Measurements from ENCODE around the gene CCNC.
A peak's percentile ranks its signal among the peaks of the same experiment; 100 is the strongest.
"Not testable (repeated sequence)": the region's sequence is repeated elsewhere in the genome, so short reads cannot be mapped to it uniquely, and the experiment has no call there.

CCNC gene

DNA sequence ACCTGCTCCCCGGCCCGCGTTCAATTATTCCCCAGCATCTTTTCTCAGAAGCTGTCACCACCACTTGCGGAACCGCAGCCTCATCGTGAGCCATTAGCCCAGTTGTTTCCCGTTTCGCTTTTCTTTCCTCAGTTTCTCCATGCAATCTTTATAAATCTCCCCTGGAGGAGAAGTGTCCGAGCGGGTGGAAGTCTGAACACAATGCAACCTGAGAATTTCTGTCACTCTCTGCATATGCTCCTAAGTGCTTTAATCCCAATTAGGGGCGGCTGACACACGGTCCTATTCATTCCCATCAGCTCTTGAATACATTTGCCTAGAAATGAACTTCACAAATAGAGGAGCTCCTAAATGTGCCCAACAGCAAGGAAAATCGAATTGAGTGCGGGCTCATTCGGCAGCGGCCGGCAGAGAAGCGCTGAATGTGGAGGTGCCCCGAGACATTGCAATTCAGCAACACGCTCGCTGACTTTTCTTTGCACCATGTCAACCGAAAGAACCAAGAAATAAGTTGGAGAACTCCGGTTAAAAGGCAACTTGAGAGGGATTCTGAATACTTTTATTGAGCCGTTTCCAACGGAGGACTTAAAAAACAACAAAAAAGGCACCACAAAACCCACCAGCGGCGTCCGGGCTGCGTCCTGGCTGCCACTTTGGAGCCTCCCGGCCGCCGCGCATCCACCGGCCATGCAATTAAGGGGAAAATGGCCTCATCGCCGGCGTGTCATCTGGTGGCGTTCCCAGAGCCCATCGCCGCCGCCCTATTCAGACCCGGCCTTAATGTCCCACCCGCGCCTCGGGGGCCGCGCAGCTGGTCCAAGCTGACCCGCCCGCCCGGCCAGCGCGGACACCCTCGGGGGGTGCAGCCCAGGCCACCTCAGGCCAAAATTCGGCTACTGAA lies 34.3 kb upstream of the CCNC start:
- no peak for DNase-seq

DNA sequence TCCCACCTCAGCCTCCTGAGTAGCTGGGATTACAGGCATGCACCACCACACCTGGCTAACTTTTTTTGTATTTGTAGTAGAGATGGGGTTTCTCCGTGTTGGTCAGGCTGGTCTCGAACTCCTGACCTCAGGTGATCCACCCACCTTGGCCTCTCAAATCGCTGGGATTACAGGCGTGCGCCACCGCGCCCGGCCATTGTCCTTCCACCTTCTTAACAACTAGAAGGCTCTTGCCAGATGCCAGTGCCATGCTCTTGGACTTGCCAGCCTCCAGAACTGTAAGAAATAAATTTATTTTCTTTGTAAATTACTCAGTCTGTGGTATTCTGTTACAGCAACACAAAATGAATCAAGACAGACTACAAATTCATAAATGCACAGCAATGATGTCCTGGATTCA lies 26.2 kb upstream of the CCNC start:
- not testable (repeated sequence) for DNase-seq

DNA sequence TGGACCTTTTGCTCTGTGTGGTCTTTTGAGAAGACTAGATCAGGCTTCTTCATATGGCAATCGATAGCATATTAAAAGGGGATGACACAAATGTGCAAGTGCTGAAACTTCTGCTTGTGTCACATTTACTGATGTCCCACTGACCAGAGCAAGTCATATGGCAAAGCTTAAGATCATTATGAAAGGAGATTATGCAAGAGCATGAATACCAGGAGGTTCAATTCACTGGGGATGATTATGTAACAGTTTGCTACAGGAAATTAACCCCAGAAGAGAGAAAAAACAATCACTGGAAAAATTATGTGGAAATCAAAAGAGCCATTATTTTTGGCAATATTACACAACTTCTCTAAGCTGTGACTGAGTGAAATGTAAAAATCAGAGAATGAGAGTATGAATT lies 24.4 kb upstream of the CCNC start:
- DNase-seq = no peak

DNA sequence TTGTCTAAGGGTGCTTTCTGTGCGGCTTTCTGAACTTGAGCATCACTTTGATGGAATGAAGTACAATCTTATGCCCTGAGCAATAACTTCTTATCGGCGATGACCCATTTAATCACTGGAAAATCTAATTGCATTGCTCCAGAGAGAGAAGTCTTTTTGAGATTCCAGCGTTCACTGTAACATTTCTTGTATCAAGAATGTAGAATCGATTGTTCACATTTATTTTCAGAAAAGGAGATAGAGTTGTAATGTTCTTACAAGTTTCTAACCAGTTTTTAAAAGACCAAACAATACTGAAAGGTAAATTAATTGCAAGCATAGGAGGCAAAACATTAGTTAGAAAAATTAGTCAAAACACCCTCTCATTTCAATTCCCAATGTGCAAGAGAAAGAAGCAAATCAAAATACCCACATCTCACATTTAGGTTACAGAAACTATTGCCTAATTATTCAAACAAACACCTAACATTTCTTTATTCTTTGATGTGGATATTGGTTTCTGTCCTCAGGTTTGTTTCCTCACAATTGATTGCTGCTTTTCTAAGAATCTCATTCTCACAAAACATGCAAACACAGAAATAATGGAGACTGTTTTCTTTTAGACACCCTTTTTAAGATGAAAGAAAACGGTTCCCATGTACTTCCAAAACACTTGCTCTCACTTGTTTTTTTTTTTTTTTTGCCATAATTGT lies 23.4 kb upstream of the CCNC start:
- no peak for DNase-seq

DNA sequence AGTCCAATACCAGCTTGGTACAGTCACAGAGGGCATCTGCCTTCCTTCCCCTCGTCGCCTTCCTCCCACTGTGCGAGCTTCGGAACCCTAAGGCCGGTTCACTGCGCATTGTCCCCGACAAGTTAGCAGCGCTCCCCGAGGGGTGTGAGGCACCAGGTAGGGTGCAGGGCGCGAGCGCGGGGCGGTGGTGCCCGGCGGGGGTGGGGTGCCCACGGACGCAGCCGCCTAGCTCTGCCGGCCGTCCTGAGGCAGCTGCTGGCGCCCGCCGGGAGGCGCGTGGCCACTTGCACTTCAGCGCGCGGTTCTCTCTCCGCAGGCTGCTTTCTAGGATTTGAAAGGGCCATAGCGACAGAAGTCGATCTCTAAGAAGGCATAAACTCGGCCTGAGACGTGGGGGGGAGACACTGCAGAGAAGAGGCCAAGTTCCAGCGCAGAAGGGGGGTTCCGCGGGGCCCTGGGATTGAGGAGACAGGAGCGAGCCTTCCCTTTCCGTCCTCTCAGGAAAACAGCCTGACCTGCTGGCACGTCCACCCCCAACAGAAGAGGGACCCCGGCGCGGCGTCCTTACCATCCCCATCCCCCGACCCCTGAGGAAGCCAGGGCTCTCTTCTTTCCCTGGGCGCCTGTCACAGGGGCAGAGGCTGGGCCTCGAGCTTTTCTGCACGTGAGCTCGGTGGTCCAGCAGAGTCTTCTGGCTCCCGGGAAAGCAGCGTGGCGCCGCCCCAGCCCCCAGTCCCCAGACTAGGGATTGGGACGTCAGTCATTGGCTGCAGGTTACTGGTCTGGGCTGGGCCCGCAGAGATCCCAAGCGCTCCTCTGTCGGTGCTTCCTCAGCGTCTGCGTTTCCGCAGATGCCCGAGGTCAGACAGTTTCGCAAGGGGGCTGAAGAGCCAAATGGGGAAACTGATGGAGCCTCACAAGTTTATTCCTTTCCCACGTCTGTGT lies 22.5 kb upstream of the CCNC start:
- no peak for DNase-seq

DNA sequence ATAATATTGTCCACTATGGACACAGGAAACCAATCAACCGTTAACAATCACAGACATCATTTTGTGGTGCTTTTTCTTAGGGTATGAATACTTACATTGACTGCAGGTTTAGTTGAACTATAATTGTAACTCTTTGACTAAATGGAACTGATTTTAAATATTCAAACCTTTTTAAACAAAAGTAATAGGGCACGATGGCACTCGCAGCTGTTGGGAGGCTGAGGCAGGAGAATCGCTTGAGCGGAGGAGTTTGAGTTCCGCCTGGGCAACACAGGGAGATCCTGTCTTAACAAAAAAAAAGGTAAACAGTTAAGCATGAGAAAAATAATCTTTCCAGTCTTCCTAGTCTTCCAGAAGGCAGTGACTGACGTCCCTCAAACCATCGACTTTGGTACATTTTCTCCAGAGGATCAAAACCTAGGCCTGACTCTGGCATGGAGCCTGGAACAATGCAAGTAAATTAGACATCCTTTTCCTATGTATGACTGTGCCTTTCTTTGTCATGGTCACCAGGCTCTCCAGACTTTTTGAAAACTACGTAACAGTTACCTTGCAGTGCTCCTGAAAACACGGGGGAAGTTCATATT lies 21.5 kb upstream of the CCNC start:
- DNase-seq = no peak

DNA sequence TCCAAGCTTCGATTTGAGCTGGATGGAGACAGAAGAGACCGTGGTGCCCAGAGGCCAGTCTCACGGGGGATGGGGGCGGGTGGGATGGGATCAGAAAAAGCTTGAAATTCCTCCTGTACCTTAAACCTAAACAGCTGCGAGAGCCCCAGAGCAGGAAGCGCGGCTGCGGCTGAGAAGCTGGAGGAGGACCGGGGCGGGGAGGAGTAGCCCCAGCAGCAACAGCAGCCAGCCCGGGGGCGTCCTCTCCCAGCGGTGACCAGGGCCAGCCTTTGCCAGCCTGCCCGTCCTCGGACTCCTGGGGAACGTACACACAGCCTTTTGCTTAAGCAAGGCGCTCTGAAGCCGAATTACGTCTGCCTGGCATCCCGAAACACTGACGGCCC lies 20.8 kb upstream of the CCNC start:
- DNase-seq = no peak

DNA sequence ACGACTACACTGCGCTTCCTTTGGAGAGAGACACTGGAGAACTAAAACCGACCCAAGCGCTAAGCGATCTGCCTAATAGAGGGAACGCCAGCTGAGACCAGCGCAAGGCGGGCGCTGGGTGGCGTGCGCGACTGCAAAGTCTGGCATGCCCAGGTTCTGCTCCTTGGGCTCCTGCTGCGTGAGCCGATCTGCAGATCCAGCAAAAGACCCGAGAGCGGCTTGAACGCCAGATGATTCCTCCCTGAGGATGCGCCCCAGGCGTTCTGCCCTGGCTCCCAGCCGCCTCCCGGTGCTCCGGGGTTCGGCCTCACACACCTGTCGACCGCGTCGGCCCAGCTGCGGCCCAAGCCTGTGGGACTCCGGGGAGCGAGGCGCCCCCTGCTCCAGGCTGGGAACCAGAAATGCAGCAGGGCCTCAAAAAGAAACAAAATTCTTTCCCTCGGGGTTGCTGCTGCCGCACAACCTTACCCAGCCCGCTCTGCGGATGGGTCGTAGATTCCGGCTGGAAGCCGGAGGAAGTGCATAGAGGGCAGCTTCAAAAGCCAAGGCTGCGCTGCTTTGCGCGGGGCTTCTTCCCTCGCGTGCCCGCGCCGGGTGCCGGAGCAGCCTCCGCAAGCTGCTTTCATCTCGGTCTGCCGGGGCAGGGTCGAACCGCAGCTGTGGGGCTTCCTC lies 20.3 kb upstream of the CCNC start:
- DNase-seq = peak; percentile 86

DNA sequence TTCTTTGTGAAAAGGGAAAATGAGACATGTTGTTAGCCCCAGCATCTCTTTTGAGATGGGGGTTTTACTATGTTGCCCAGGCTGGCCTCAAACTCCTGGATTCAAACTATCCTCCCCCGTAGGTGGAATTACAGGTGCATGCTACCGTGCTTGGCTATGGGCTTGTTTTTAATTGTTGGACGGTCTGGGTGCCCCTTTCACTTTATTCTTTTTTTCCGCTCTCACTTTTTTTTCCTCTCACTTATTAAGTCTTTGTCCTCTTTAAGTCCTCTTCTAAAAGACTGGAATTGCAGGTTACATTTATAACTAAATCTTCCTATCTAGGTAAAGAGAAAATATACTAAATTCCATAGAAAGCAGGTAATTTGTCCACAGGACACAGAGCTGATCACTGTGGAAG lies 19.3 kb upstream of the CCNC start:
- DNase-seq = no peak

DNA sequence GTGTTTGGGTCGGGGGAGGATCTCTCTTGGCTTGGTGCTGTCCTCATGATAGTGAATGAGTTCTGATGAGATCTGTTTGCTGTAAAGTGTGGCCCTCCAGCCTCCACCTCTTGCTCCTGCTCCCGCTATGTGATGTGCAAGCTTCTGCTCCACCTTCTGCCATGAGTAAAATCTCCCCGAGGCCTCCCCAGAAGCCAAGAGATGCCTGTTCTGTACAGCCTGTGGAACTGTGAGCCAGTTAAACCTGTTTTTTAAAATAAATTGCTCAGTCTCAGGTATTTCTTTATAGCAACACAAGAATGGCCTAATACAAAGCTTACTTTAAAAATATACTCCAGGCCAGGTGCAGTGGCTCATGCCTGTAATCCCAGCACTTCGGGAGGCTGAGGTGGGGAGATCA lies 11.3 kb upstream of the CCNC start:
- no peak for DNase-seq

DNA sequence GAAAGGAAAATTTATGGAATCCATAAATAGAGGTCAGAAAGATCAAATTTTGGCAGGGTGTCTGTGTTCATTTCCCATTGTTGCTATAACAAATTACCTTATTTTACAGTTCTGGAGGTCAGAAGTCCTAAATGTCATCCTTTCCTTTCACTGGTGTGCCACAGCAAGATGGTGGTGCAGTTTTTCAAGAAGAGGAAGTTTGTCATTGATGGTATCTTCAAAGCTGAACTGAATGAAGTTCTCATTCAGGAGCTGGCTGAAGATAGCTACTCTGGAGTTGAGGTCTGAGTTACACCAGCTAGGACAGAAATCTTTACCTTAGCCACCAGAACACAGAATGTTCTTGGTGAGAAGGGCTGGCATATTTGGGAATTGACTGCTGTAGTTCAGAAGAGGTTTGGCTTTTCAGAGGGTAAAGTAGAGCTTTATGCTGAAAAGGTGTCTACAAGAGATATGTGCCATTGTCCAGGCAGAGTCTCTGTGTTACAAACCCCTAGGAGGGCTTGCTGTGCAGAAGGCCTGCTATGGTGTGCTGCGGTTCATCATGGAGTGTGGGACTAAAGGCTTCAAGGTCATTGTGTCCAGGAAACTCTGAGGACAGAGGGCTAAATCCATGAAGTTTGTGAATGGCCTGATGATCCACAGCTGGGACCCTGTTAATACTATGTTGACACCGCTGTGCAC lies 7.2 kb upstream of the CCNC start:
- no peak for DNase-seq

DNA sequence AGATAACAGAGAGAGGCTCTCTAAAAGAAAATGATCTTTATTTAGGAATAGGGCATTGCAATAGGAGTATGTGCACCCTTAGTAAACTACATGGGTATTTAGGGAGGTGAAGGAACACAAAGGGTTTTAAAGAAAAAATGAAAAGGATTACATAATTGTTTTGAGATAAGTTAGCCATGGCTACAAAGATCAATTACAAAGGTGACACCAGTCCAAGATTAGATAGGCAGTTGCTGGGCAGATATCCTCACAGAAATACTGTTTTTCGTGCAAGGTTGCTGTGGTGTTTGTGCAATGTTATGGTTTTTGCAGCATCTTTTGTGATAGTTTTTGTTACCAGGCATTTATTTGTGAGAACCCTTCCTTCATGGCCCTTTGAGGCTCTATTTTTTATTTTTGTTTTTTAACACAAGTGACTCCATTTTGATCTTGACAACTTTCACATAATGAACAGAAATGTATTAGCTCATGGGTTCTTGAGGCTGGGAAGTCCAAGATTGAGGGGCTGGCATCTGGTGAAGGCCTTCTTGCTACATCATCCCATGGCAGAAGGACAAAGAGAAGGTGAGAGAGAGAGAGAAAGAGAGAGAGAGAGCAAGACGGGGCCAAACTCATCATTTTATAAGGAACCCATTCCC lies 5.6 kb upstream of the CCNC start:
- no peak for DNase-seq

DNA sequence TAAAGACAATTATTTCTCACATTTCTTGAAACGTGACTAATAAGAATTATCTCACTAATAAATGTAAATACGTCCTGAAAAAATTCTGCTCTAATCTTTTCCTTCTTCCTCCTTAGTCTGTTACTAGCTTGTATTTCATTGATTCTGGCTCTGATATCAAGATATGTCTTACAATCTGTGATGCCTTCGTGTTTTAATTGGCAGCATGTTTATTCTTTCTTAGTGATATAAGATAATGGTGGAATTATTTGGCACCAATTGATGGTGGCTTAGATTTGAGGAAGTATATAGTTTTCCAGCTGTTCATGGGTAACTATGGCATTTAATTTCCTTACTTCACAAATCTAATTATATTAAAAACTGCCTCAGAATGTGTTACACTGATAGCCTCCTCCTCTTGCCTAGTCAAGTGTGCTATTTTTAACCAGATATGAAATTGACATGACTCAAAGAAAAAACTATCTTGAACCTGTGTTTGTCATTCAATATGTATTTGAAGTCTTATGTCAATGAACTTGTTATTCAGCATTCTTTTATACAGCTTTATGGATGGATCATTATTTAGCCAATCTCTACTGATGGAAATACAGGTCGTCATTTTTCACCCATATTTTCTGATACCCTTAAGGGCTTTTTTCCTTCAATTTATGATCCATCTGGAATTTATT lies 5.3 kb downstream of the CCNC start:
- no peak for DNase-seq

DNA sequence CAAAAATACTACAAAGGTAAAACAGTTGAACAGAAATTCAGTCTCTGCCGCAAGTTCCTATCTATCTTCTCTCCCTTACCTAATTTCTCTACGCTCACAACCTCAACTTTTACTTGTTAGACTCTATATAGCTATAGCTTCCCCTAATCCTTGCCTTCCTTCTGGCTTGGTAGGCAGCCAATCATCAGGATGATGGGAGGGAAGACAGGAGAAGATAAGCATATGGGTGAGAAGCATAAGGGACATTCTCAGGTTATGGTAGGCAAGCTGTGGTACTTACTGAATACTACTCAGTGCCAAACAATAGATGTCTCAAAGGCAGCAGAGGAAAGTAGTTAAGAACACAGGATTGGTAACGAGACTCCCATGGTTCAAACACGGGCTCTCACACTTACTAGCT lies 7.8 kb downstream of the CCNC start:
- no peak for DNase-seq

DNA sequence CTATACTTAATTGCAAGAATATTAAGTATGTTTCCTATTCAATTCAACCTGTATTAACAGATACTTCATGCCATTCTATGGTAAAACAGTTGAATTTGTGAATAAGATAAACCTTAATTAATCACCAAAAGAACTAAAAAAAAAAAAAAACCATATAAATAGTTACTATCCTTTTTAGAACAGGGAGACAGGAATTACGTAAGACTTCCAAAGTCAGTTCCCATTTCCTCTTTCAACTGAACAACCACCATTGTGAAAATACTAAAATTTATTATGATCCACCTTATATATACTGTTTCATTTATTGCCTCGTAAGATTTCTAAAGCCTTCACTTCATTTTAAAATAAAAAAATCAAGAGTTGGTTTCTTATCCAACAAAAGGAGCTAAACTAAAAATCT lies 9.4 kb downstream of the CCNC start:
- no peak for DNase-seq

DNA sequence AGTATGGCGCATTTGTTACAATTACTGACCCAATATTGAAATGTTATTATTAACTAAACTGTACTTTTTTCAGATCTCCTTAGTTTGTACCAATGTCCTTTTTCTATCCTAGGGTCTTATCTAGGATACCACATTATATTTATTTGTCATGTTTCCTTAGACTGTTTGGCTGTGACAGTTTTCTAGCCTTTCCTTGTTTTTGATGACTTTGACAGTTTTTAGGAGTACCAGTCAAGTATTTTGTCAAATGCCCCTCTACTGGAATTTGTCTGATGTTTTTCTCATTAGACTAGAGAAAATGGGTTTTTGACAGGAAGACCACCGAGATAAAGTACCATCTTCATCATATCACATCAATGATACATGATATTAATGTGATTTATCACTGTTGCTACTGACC lies 14.6 kb downstream of the CCNC start:
- DNase-seq = no peak

DNA sequence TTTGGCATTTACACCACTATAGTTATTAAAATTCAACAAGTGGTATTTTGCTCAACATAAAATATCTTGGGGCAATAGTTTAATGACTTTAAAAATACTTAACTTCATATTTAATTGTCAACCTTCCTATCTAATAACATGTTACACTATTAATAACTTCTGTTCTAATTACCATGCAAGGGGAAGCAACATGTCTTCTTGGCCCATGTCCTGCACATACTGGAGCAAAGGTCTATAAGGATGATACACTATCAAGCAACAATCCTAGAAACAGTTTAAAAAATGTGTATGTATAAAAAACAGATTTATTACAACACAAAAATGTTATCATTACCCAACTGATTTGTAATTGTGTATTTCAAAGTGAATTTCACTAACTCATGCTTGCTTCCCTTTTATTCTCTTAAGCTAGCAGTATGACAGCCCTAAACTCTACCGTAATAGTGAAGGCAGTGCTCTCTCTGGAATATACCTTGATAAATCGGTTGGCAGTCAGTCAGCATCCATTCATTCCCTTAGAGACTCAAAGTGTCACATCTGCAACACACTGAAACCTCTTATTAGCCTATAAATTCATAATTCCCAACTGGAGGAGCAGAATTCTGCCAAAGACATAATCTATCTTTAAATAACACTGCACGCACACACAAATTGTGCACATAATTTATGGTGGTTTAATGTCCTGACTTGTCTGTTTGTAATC lies 18.3 kb downstream of the CCNC start:
- no peak for DNase-seq

DNA sequence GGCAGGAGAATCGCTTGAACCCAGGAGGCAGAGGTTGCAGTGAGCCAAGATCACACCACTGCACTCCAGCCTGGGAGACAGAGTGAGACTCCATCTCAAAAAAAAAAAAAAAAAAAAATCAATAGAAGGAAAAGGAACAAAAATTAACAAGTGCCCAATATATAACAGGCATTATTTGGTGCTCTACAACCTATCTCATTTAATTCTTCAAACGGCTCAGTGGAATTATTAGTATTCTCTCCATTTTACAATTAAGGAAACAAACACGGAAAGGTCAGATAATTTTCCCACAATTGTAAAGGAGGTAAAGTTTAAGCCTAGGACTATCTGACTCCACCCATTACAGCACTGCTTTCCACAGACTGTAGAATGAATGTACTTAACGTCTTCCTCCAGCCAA lies 19.8 kb downstream of the CCNC start:
- no peak for DNase-seq

DNA sequence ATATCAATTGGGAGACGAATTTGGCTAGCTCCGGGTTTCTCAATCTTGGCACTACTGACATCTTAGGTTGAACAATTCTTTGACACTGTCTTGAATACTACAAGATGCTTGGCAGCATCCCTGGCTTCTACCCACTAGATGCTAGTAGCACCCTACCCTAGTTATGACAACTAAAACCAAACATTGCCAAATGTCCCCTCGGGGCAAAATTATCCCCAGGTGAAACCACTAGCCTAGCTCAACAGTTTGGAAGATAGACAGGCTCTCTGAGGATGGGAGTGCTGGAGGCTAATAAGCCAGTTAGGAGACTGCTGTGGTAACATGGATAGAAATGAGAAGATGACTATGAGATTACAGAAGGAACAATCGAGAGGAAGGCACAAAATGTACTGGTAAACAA lies 20.9 kb downstream of the CCNC start:
- no peak for DNase-seq

DNA sequence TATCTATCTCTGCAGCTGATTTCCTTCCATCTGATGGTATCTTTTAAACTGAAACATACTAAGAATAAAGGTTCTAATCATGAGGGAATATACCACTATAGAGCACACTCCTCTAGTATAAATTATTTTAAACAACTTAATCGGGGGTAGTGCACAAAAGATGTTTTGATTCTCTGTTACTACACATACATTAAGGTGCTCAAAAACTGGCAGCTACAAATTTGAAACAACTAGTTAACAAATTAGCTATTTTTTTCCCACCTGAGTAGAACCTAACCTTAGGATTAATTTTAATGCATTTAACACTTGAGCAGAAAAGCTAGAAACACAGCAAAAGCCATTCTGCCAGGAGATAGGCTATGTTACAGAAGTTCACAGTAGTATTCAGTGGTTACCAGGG lies 23.0 kb downstream of the CCNC start:
- DNase-seq = no peak

Data from activated effector memory CD4-positive, alpha-beta T cell treated with anti-CD3 and anti-CD28 coated beads, Interleukin-2, amount 50 U/mL, for 16 hours (primary cell).